Activated CD4-positive, CD25-positive, alpha-beta regulatory T cell (primary cell): ENCODE results near the gene DUOXA2.
"Not testable (repeated sequence)": the region's sequence is repeated elsewhere in the genome, so short reads cannot be mapped to it uniquely, and the experiment has no call there.

Source experiments
- DNase-seq, 4 experiments: peaks; one replicate each; lab custom pipeline; 2025; lab: John Stamatoyannopoulos, UW

The DUOXA2 gene

DNA sequence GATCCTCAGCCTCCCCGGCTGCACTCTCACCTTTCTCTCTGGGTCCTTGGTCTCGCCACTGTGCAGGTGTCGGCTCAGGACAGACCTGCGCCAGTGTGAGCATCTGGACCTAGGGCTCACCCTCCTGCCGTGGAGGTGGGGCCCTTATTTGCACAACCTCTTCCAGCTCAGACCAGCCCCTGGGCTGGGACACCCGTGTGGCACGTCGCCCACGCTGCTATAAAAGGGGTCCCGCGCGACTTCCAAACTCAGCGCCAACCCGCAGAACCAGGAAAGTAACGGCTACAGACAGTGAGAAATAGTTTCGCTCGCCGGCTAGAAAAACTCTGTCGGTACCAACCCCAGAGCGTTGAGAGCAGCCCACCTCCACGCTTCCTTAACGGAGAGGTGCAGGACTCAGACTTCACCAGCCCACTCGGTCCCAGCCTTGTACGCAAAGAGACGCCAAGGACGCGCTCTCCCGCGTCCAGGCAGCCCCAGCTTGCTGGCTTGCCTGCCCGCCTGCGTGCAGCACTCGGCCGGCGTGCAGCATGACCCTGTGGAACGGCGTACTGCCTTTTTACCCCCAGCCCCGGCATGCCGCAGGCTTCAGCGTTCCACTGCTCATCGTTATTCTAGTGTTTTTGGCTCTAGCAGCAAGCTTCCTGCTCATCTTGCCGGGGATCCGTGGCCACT is at the start of gene DUOXA2, which contains the start of gene DUOX2:
Gene DUOXA2, plus strand, starts transcription at position 251 of the 675 bp plus-strand sequence. Its CDS starts 280 bp downstream, at position 531.
Gene DUOX2, minus strand, starts transcription at position 97 of the 675 bp plus-strand sequence. CDS start 761 bp downstream, outside the sequence.
- no peak for DNase-seq

DNA sequence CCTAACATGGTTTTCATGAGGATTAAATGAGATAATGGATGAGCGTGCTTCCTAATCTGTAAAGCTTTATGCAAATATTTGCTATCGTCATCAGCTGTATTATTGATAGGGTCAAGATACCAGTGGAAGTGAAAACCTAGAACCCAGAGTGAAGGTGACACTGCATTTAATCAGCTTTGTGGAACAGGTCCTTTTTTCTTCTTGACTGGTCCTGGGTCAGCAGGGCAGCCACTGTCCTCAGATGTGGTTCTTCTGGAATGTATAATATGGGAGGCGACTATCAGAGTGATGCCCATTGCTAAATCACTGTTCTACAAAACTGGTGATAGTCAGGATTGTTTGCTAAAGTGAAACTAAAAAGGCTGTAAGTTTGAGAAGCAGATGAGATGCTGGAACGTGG is 49.7 kb upstream of the DUOXA2 start:
- no peak for DNase-seq

DNA sequence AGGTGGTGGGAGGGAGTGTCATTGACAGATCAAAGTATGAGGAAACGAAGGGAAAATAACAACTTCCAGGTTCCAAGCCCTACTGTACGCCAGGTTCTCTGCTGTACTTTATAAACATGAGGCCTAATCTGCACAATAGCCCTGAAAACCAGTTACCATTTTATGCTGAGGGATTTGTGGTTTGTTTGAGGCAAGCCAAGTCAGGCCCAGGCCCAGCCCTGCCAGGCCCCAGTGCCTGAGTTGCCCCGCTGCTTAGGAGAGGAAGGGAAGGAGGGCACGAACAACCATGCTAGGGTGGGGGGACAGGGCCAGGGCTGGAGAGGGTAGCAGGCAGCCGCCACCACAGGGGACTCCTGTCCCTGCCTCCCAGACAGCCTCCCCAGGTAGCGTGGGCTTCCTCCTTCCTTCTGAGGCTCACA is 44.2 kb upstream of the DUOXA2 start:
- not testable (repeated sequence) for DNase-seq

DNA sequence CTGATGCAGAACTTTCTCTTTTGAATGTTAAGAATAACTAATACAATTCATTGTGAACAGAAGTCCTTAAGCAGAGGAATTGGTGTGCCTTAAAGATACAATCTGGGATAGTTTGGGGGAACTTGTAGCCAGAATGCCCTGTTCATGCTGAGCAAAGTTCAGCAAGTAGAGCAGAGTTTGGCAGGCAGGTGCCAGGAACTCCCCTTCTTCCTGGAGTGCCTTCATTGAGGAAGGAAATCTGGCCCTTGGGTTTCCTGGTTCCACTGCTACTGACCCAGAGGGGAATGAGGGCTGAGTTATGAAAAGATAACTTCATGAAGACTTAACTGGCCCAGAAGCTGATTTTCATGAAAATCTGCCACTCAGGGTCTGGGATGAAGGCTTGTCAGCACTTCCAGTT is 40.5 kb upstream of the DUOXA2 start:
- not testable (repeated sequence) for DNase-seq

DNA sequence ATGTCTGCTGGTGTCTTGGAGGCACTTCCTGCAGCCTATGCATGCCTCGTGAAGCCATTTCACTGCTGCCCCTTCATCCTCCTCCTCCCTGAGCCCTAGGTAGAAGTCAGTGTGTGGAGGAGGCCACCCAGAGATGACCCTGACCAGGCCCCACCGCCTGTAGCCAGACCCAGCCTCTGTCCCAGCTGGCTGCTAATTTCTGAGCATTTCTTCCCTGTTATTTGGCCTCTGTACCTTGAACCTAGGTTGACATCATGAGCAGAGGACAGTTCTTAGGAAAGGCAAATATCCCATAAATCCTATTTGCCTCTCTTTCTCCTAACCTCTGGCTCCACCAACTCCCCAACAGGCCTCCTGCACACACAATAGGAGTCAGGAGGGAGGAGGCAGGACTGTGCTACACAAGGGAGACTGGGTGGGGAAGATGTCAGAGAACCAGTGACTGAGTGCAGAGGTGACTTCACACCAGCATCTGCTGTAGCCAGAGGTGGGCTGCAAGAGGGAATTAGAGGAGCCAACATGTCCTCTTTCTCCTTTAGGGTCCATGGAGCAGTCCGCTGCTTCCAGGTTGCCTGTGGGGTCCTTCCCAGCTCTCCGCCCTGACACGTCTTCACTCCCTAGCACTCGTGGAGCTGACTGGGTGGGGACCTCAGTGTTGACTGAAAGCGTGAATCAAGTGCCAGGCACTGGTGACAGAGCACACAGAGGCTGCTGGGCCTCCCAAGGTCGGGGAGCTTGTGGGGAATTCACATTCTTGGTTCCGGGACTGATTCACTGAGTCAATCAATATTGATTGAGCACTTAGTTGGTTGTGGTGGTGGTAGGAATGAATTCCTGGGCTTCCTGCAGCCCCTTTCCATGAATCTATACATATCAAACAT is 38.4 kb upstream of the DUOXA2 start:
- not testable (repeated sequence) for DNase-seq

DNA sequence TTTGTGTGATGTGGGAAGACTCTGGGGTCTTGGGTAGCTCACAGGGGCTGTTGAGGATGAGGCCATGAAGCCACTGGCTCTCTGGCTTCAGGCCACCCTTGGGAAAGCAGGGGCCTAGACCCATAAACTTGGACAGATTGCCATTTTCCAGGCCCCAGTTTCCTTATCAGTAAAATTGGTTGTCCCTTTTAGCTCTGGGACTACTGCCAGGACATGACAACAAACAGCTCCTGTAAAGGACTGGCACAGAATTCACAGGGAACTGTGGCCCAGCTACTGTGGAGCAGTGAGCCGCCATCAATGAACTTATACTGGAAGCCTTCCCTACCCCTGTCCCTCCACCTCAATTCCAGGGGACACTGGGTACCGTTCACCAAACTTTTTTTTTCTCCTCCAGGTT is 36.7 kb upstream of the DUOXA2 start:
- DNase-seq: not testable (repeated sequence)

DNA sequence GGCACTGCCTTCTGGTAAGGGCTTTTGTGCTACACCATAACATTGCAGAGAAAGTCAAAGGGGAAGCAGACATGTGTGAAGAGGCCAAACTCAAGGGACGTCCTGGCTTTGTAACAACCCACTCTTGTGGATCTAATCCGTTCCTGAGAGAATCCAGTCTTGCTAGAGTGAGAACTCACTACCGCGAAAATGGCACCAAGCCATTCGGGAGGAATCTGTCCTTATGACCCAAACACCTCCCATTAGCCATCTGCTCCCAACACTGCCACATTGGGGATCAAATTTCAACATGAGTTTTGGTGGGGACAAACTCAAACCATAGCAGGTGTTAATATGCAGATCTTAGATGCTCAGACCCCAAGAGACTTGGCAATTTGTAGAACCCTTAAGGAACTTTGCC is 34.9 kb upstream of the DUOXA2 start:
- not testable (repeated sequence) for DNase-seq

DNA sequence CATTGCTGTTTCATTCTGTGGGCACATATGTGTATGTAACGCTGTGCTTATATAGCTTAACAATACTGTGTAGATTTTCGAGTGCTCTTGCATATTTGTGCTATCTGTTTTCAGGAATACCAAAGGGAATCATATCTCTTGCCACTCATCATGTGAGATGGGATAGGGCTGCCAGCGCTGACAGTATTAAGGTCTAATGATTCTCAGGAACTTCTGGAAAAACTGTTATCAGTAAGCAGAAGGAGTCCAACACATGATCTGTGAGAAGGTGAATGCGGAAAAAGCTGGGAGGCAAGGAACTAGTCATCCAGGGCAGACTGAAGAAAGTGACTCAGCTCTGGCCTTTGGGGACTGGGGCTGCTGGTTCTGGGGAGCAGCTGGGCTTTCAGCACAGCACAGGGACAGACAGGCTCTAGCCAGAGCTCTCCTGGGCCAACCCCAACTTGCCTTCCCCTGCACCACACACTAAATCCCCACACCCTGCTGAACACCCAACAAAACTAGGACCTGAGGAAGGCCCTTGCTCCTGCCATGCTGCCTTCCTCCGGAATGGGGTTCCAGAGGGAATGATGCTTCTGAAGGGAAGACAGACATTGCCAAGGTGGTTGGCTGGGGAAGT is 34.4 kb upstream of the DUOXA2 start:
- not testable (repeated sequence) for DNase-seq

DNA sequence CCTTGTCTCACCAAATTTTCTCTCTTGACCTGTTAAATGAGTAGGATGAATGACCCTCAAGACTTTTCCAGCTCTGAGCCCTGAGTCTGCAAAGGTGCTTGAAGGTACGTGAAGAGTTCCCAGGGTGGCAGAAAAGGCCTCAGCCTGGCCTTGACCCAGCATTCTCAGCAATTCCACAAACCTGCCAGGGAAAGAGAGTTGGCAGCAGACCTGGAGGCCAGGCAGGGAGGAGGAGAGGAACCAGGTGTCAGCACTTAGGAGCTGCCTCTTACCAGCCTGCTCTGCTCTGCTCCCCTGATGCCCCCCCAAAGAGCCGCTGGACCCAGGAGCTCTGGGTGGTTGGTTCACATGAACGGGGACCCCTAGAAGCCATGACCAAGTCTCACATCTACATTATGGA is 33.5 kb upstream of the DUOXA2 start:
- not testable (repeated sequence) for DNase-seq

DNA sequence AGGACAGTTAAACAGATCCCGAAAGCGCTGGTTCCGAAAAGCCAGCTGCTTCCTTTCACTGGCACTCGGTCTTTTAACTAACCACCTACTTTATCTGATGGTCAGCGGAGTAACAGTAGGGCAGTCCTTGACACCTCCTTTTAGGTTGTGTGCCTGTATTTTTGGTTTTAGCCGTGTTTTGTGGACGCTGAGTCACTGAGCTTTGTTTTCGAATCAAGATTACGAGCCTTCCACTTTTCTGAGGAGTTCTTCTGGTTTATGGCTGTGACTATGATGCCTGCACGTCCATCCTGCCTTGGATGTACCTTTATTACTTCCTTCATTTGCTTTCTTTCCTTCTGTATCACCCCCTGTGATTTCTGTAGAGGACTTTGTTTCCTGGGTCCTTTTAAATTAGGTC is 31.7 kb upstream of the DUOXA2 start:
- not testable (repeated sequence) for DNase-seq

DNA sequence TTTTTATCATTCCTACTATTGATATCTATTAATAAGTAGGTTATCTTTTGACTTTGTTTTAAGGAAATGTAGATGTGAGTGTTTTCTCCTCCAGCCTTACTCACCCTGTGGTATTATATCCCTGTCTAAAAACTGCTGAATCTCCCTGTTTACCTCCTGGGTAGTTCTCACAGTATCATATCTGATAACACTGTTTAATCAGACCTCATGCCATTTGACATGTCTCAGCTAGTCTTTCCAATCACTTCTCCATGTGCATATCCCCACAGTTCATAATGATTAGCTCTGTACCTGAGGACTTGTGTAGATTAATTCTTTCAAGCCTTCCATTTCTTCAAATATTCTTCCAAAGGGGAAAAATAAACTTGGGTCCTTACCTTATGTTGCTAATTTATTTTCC is 30.9 kb upstream of the DUOXA2 start:
- no peak for DNase-seq

DNA sequence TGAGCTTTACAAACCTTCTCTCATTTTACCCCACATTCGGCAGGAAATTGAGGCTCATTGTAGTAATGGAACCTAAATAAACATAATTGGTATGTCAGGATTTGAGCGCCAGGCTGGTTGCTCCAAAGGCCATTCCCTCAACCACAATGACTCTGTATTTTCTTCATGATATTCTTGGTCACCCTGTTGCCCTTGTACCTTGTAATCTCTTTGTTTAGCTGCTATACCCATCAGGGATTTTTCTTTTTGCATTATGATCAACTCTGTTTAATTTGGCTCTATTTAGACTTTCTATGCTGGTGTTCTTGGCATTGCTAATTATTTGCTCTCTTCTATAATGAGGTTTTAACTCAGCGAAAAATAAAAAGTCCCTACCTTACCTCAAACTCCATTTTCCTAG is 30.0 kb upstream of the DUOXA2 start:
- DNase-seq: no peak

DNA sequence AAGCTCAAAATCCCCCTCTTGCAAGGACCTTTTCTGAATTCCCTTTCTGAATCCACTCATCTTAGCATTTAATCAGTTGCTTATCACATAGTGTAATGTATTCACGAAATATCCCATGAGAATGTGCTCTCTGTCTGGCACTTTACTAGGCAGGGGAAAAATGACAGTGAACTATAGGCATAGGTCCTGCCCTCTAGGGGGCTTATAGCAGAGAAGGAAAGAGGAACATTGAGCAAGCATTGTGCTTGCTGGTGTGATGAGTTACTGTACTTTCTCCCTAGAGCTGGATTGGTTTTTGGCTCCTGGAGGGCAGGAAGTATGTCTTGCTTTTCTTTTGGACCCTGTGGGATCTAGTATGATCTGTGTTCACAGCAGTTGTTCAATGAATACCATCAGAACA is 26.6 kb upstream of the DUOXA2 start:
- no peak for DNase-seq

DNA sequence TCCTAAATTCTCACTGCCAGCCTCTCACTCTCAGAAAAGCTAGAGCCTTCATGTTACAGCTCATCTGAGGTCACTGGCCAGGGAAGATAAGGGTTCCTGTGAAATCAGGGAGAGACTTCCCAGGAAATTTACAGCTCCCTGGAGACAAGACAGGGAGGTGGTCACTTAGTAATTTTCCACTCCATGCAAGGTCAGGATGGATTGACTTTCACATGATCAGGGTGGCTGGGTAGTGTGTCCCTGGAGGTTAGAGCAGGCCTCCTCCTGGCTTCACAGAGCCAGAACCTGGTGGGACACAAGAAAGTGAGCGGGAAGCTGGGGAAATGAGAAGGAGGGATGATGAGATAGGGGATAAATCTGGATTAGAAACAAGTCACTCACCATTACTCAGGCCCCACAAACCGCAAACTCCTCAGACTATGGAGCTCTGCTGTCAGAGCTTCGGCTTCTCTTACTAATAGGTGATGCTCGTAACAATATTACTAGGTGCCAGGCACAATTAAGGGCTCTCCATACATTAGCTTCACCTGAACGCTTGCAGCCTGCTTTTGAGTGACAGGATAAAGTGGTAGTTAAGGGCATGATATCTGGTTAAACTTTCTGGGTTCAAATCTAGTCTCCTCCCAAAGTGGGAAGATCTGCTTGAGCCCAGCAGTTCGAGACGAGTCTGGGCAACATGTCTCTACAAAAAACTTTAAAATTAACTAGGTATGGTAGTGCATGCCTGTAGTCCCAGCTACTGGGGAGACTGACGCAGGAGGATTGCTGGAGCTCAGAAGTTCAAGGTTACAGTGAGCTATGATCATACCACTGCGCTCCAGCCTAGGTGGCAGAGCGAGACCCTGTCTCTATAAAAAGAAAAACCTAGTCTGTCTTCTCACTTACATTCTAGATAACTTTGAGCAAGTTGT is 25.1 kb upstream of the DUOXA2 start:
- no peak for DNase-seq

DNA sequence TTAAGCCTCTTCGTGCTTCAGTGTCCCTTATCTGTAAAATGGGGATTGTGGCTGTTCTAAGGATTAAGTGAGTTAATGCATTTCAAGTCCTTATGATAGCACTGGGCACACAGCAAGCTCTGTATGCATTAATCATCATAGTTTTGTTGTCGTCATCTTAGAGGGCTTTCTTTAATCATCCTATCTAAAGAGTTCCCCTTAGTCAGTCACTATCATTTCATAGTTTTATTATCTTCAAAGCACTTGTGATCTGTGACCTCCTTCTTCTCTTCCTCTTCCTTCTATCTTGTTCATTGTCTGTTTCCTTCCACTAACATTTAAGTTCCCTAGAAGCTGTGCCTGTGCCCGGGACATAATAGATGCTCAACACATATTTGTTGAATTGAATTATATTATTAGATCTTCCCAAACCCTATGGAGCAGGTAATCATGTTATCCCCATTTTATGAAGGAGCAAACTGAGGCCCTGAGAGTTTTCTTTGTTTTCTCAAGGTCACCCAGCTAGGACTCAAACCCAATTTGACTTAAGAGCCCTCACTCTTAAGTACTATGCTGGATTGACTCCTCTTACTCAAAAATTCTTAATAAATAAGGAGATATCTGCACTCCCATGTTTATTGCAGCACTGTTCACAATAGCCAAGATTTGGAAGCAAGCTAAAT is 24.3 kb upstream of the DUOXA2 start:
- DNase-seq: no peak

DNA sequence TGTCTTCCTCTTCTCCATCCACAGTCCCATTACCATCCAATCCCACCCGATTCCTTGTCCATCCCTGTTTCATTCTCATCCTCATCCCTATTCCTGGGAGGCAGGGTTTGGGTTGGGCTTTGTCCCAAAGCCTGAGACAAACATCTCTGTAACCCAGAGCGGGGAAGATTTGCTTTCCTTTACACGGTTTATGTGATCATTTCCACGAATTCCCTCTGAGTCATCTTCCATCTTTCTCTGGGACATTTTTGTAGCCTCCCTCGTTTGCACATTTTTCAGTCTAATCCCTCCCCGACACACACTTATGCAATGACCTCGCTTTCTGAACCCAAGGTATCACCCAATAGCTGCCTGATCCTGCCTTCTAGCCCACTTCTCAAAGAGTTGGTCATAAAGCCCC is 23.0 kb upstream of the DUOXA2 start:
- DNase-seq: no peak

DNA sequence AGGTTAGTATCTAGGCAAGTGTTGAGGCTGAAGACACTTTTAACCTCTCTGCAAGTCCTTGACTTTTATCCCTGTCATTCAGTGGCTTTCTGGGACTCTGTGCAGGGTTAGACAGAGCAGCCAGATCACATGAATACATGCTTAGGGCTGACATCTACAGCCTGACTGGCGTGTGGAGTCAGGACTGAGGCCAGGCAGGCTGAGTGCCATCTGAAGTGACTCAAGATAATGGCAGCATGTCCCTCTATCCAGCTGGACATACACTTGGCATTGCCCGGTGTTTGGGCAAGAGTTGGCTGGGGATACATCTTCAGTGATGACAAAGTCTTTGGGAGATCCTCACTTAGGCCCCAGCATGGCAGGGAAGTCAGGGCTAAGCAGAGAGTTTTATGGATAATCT is 22.6 kb upstream of the DUOXA2 start:
- no peak for DNase-seq

DNA sequence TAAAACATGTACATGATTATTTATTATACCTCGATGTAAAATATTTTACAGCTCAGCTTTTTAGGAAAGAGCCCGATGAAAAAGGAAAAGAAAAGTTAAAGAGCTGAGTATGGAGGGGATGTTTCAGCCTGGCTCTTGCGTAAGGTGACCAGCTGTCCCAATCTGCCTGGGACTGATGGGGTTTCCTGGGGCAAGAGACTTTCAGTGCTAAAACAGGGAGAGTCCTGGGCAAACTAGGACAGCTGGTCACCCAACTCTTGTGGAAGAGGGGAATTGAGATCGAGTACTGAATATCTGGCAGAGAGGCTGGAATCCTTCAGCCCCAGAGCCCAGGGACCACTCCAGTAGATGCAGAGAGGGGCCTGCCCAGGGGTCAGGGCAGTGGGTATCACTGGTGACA is 21.1 kb upstream of the DUOXA2 start:
- no peak for DNase-seq

DNA sequence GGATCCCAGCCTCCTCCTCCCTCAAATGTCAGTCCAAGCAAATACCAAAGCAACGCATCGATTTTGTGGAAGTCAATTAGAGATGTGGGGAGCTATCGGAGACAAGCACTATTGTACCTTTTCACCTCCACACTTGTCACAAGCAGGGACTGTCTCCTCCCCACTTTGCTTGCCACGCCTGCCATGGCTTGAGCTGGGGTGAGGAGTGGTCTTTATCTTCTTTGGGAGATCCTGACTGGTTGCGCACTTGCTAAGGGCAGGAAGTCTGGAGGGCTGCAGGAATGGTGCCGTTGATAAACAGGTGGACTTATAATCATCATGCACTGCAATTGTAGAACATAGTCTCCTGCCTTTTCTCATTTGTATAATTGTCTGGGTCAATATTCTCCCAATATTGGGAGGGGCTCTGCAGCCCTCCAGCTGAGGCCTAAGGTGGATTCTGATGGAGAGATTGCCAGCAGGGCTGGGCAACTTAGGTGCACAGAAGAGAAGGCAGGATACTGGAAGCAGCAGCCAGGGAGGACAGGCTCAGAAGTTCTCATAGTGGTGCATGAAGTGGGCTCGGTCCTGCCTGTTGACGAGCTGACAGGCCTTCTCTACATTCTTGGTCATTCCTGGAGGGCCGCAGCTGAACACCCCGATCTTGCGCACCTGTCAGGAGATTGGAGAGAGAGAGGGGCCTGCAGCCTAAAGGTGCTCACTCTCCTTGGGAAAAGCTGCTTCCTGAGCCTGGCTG is 20.3 kb upstream of the DUOXA2 start:
- no peak for DNase-seq

DNA sequence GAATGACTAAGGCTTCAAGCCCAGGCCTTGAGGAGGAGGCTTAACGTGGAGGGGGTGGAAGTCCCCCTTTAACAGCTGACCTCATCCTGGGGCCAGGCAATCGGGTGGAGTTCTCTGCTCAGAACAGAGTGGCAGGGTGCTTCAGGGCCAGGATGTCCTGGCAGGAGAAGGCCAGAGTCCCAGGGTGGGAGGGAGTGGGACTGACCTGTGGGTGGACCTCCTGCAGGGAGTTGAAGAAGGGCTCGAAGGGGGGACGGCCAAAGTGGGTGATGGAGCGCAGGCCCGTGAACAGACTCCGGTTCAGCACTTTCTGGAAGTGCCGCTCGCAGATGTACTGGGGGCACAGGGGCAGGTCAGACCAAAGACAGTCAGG is 19.8 kb upstream of the DUOXA2 start:
- DNase-seq: no peak
